ENCODE results near the gene SLC35B2.
A peak's percentile ranks its signal among the peaks of the same experiment; 100 is the strongest.

DNA sequence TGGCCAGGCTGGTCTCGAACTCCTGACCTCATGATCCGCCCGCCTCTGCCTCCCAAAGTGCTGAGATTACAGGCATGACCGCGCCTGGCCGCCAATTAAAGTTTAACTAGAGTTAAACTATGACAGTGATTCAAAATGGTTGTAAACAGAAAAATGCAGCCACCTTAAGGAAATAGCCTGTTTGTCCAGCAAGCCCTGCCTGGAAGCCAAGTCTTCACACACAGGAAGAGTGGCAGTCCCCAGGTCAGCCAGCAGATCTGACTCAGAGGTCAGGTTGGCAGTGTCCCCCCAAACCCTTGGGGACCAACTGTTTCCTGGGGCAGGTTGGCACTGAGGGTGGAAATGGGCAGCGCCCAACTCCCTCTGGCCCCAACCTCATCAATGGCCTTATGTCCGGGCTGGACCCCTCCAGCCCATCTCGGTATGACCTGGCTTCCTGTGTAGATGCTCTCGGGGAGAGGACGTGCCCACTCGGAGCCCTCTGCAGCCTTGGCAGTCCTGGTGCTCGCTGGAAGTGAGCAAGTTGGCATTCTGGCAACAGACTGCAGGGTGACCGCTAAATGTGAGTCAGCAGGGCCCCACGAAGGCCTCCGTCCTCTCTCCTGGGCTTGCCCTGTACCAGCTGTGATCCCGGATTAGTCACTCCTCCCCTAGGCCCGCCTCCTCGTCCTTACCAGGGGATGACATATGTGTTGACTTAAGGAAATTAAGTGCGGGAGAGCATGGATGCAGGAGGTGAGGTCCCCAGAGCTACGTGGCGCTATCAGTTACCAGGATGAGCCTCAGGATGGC is 20.1 kb downstream of the SLC35B2 start:
- TF ChIP-seq, protein P1, sequence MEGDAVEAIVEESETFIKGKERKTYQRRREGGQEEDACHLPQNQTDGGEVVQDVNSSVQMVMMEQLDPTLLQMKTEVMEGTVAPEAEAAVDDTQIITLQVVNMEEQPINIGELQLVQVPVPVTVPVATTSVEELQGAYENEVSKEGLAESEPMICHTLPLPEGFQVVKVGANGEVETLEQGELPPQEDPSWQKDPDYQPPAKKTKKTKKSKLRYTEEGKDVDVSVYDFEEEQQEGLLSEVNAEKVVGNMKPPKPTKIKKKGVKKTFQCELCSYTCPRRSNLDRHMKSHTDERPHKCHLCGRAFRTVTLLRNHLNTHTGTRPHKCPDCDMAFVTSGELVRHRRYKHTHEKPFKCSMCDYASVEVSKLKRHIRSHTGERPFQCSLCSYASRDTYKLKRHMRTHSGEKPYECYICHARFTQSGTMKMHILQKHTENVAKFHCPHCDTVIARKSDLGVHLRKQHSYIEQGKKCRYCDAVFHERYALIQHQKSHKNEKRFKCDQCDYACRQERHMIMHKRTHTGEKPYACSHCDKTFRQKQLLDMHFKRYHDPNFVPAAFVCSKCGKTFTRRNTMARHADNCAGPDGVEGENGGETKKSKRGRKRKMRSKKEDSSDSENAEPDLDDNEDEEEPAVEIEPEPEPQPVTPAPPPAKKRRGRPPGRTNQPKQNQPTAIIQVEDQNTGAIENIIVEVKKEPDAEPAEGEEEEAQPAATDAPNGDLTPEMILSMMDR (IDR thresholded peaks at IDR 0.05 in 8 of 11, conservative IDR thresholded peaks at IDR 0.05 in 3 of 11): no peak
- peak in 1 of 3 donors; percentile 10 for TF ChIP-seq POLR2AphosphoS5 (IDR thresholded peaks at IDR 0.05)

Data from spleen (tissue), 7 donors.